GM21528 (cell line): Measurements from ENCODE around the gene SLX1A.
"Not testable (repeated sequence)": the region's sequence is repeated elsewhere in the genome, so short reads cannot be mapped to it uniquely, and the experiment has no call there.

Experiments
- ATAC-seq: cut with Tn5 transposase; IDR thresholded peaks from one replicate; pipeline ENCODE4 v1.9.1; 2021; ENCODE audit warnings: mild to moderate bottlenecking, moderate library complexity; ENCODE audit not compliant: unreplicated experiment, low FRiP score

Gene SLX1A

DNA sequence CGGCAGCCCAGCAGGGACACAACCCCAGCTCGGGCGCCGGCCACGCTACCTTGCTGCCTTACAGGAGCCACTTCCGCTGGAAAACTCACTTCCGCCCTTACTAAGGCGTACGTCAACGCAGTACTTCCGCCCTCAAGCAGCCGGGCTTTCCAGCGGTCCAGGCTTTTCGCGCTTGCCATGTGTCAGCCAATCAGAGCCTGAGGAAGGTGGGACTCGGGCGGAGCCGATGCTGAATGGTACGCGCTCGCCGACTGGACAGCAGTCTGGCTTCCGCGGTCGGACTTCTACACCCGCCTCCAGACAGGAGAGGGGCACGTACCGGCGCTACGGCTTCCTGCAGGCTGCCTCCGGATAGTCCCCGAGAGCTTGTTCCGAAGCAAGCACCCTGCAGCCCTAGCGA is at the start of gene SLX1A, which contains the start of gene BOLA2B:
Gene SLX1A (plus strand): TSS at position 261 of the 400 bp plus-strand sequence. CDS start 210 bp downstream, outside the sequence.
Gene BOLA2B (minus strand): TSS at position 52 of the 400 bp plus-strand sequence. CDS start 71 bp downstream, outside the sequence.
- ATAC-seq: peak; percentile 81

DNA sequence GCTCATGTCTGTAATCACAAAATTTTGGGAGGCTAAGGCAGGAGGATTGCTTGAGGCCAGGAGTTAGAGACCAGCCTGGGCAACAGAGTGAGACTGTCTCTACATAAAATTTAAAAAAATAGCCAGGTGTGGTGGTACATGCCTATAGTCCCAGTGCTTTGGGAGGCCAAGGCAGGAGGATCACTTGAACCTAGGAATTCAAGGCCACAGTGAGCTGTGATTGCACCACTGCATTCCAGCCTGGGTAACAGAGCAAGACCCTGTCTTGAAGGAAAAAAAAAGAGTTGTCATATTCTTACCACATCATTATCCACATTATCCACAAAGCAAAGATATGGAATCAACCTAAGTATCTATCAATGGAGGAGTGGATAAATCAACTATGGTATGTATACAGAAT is 49.7 kb upstream of the SLX1A start:
- no peak for ATAC-seq

DNA sequence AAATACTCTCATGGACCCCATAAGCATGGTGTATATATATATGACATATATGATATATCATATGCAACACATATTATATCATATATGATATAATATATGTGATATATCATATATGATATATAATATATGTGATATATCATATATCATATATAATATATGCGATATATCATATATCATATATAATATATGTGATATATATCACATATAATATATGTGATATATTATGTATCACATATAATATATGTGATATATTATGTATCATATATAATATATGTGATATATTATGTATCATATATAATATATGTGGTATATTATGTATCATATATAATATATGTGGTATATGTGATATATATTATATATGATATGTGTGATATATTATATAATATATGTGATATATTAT is 48.8 kb upstream of the SLX1A start:
- ATAC-seq: no peak

- no peak for ATAC-seq
Measured at GRCh38 chr16:30145657-30146056, 48.0 kb upstream of the SLX1A start.

DNA sequence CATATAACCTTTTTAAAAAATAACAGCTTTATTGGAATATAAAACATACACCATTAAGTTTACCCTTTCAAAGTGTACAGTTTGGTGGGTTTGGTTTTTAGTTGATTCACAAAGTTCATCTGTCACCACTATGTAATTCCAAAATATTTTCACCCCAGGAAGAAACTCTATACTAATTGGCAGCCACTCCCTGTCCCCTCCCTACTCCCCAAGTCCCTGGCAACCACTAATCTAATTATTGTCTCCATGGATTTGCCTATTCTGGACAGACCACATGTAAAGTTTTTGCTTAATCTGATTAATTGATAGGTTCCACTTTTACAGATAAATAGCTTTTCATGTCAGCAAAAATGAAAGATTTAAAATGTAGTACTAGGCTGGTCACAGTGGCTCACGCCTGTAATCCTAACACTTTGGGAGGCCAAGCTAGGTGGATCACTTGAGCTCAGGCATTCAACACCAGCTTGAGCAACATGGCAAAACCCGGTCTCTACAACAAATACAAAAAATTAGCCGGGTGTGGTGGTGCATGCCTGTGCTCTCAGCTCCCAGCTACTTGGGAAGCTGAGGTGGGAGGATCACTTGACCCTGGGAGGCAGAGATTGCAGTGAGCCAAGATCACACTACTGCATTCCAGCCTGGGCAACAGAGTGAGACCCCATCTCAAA is 45.7 kb upstream of the SLX1A start:
- no peak for ATAC-seq

GRCh38 chr16:30149250-30149930 is 44.3 kb upstream of the SLX1A start:
- ATAC-seq: no peak

DNA sequence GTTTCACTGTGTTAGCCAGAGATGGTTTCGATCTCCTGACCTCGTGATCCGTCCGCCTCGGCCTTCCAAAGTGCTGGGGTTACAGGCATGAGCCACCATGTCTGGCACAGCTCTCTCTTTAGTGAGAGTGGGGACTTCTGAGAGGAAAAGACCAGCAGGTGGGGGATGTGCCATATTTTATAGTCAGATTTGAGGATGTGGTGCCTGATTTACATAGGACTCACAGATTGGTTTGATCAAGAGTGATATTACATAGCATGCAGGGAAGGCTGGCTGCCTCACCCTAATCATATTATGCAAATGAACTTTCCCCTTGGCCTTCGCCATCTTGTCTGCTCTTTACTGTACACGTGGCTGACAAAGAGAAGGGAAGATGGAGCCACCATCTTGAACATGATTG is 42.6 kb upstream of the SLX1A start:
- ATAC-seq: no peak

- no peak for ATAC-seq
Measured at GRCh38 chr16:30152517-30152916, 41.2 kb upstream of the SLX1A start.

GRCh38 chr16:30155188-30155587 is 38.5 kb upstream of the SLX1A start:
- ATAC-seq: no peak

DNA sequence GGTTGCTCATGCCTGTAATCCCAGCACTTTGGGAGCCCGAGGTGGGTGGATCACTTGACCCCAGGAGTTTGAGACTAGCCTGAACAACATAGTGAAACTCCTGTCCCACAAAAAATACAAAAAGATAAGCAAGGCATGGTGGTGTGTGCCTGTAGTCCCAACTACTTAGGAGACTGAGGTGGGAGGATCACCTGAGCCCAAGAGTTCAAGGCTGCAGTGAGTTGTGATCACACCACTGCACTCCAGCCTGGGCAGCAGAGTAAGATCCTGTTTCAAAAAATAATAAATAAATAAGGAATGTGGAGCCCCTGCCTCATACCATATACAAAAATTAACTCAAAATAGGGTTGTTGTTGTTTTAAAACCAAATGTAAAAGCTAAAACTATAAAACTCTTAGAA is 36.5 kb upstream of the SLX1A start:
- no peak for ATAC-seq

DNA sequence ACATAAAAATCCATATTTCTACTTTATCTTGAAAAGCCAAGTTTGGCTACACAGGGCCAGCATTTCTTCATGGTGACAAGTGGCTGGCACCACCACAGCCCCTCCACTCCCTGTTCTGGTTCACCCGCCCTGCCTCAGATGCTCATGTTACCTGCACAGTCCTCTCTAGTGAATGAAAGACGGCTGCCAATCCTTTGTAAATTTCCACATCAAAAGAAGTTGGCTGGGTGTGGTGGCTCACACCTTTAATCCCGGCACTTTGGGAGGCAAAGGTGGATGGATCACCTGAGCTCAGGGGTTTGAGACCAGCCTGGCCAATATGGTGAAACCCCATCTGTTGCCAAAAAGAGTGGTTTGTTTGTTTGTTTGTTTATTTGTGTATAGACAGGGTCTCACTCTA is 30.1 kb upstream of the SLX1A start:
- no peak for ATAC-seq

GRCh38 chr16:30166202-30166902 is 27.3 kb upstream of the SLX1A start:
- ATAC-seq: no peak

DNA sequence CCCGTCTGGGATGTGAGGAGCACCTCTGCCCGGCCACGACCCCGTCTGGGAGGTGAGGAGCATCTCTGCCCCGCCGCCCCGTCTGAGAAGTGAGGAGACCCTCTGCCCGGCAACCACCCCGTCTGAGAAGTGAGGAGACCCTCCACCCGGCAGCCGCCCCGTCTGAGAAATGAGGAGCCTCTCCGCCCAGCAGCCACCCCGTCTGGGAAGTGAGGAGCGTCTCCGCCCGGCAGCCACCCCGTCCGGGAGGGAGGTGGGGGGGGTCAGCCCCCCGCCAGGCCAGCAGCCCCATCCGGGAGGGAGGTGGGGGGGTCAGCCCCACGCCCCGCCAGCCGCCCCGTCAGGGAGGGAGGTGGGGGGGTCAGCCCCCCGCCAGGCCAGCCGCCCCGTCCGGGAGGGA is 24.9 kb upstream of the SLX1A start:
- not testable (repeated sequence) for ATAC-seq

- ATAC-seq: not testable (repeated sequence)
Measured at GRCh38 chr16:30169416-30169815, 24.3 kb upstream of the SLX1A start.

GRCh38 chr16:30170145-30170544 is 23.5 kb upstream of the SLX1A start:
- ATAC-seq: not testable (repeated sequence)

GRCh38 chr16:30173054-30173453 is 20.6 kb upstream of the SLX1A start:
- no peak for ATAC-seq

GRCh38 chr16:30176876-30177275 is 16.8 kb upstream of the SLX1A start:
- ATAC-seq: not testable (repeated sequence)

DNA sequence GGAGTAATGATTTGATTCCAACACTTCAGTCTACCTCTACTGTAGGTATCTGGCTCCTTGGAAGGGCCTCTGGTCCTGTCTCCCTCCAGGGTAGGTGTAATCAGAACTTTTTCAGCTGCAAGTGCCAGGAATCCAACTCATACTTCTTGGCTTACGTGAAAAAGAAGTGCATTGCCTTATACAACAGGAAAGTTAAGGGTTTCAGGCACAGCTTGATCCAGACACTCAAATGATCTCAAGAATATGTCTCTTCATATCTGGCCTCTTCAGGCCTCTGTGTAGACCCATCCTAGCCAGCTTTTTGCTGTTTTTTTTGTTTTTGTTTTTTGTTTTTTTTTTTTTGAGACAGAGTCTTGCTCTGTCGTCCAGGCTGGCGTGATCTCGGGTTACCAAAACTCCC is 14.5 kb upstream of the SLX1A start:
- no peak for ATAC-seq

GRCh38 chr16:30179931-30180330 is 13.7 kb upstream of the SLX1A start:
- ATAC-seq: no peak

GRCh38 chr16:30180741-30181140 is 12.9 kb upstream of the SLX1A start:
- ATAC-seq: no peak
